Activated B cell treated with CpG ODN at 0.5 μM for 24 hours (primary cell): ENCODE results near the gene MEAF6. TPM values are rescaled to one million over a fixed set of nuclear protein-coding genes. Genes with fewer than 3 reads are reported as not detected.

Experiments used
- ATAC-seq: fragments of 200-7000 bp; cut with Tn5 transposase; one replicate; pipeline ENCODE4 v1.10.0; 2021; ENCODE audit warnings: low read depth, mild to moderate bottlenecking, moderate library complexity
- CTCF ChIA-PET: fragments of 350-600 bp; sonication (Branson Sonifier 250); formaldehyde crosslinking; loops from one replicate; lab custom pipeline; 2021; ENCODE audit warnings: antibody characterized with exemption; lab: Charles Lee
- POLR2A ChIA-PET: fragments of 350-600 bp; sonication (Branson Sonifier 250); formaldehyde crosslinking; loops from one replicate; lab custom pipeline; 2021; ENCODE audit warnings: antibody characterized with exemption; lab: Charles Lee
- DNase-seq: peaks from one replicate; pipeline ENCODE4 v3.0.0; 2022
- H3K27ac Mint-ChIP-seq: one replicate; pipeline ENCODE4 v1.8.0; 2020; ENCODE audit warnings: mixed read lengths
- H3K27me3 Mint-ChIP-seq: one replicate; pipeline ENCODE4 v1.8.0; 2021; ENCODE audit warnings: mixed read lengths
- H3K36me3 Mint-ChIP-seq: one replicate; pipeline ENCODE4 v1.8.0; 2021; ENCODE audit warnings: low read depth, mixed read lengths
- H3K4me1 Mint-ChIP-seq: one replicate; pipeline ENCODE4 v1.8.0; 2021; ENCODE audit warnings: mixed read lengths
- H3K4me3 Mint-ChIP-seq: one replicate; pipeline ENCODE4 v1.8.0; 2020; ENCODE audit warnings: mild to moderate bottlenecking, mixed read lengths
- H3K9me3 Mint-ChIP-seq: one replicate; pipeline ENCODE4 v1.8.0; 2020; ENCODE audit warnings: mixed read lengths
- CTCF ChIP-seq: fragments of 200-600 bp; IDR thresholded peaks from one replicate; pipeline ENCODE4 v1.8.0; 2022; ENCODE audit warnings: antibody characterized with exemption, mild to moderate bottlenecking
- intact Hi-C: fragments of 100-400 bp; cut with micrococcal nuclease; formaldehyde crosslinking; loops from one replicate; pipeline ENCODE4 v1.15.1; 2024
- total RNA-seq: library from RNA; stranded (reverse); gene quantifications from 2 replicates; pipeline ENCODE4 v1.2.3, GENCODE V29; 2022

Gene MEAF6
- total RNA-seq, 1 donor from 2014 or later = 59.9 TPM

- ChIA-PET POLR2A (interaction anchor here (0.8 to 2.3 kb wide), 11 partner anchors 9 to 1549 kb away, joined by 3 to 19 read pairs (median 5); partner anchors contain the start of genes AGO3, CDCA8, MEAF6 and MTF1), CTCF (interaction anchor here (5.2 to 10.1 kb wide), 2 partner anchors 8 to 24 kb away, joined by 32 to 124 read pairs; no protein-coding TSS in a partner anchor)
- Mint-ChIP-seq H3K27ac (peak overlapping the region; percentile 92), H3K27me3 (no peaks in the 10 kb centered on the region), H3K4me3 (peak overlapping the region; percentile 99), H3K4me1 (peaks cover 61% of the 10 kb centered on the region), H3K36me3 (peaks cover 94% of the 10 kb centered on the region), H3K9me3 (no peaks in the 10 kb centered on the region)
- DNase-seq (no peak), ATAC-seq (no peak)
- TF ChIP-seq CTCF = no peak
- intact Hi-C loops = no loop called here
Observed at GRCh38 chr1:37480125-37480466, 34.5 kb downstream of the MEAF6 start.

- peak; percentile 54 for ATAC-seq
- peak; percentile 64 for DNase-seq
- CTCF ChIA-PET = interaction anchor here (1.3 to 10.1 kb wide), 3 partner anchors 8 to 35 kb away, joined by 6 to 124 read pairs (median 32); partner anchors contain the start of gene MEAF6
- POLR2A ChIA-PET = interaction anchor here (0.6 to 7.9 kb wide), 24 partner anchors 7 to 1940 kb away, joined by 3 to 132 read pairs (median 5); partner anchors contain the start of genes AGO3, C1orf122, CDCA8 and GNL2
- Mint-ChIP-seq H3K27ac (peak overlapping the region; percentile 92), H3K9me3 (no peaks in the 10 kb centered on the region), H3K36me3 (peaks cover 93% of the 10 kb centered on the region), H3K4me3 (peak overlapping the region; percentile 99), H3K27me3 (no peaks in the 10 kb centered on the region), H3K4me1 (peaks cover 61% of the 10 kb centered on the region)
- intact Hi-C loops = loop anchor here (1.0 to 10.0 kb wide), 6 partner anchors 8 to 1625 kb away; partner anchors contain the start of genes C1orf122, GNL2, SNIP1 and THRAP3
- no peak for TF ChIP-seq CTCF
Observed at GRCh38 chr1:37479255-37480124, 35.1 kb downstream of the MEAF6 start.

GRCh38 chr1:37478890-37479254, 35.7 kb downstream of the MEAF6 start:
- no peak for DNase-seq
- peaks cover 86% of the 10 kb centered on the region for H3K36me3 Mint-ChIP-seq

GRCh38 chr1:37478451-37478881, 36.1 kb downstream of the MEAF6 start:
- DNase-seq (no peak), ATAC-seq (no peak)
- Mint-ChIP-seq H3K4me3 (peak overlapping the region; percentile 99), H3K36me3 (peaks cover 82% of the 10 kb centered on the region), H3K27ac (peak overlapping the region; percentile 92), H3K9me3 (no peaks in the 10 kb centered on the region), H3K27me3 (no peaks in the 10 kb centered on the region), H3K4me1 (peaks cover 62% of the 10 kb centered on the region)
- CTCF ChIA-PET = interaction anchor here (1.3 to 10.1 kb wide), 3 partner anchors 9 to 36 kb away, joined by 6 to 124 read pairs (median 32); partner anchors contain the start of gene MEAF6
- TF ChIP-seq CTCF = no peak
- intact Hi-C loops = loop anchor here (5.0 to 10.0 kb wide), 4 partner anchors 119 to 1626 kb away; partner anchors contain the start of genes C1orf122, GNL2, THRAP3 and YRDC
- POLR2A ChIA-PET = interaction anchor here (0.7 to 7.9 kb wide), 17 partner anchors 8 to 1939 kb away, joined by 3 to 132 read pairs (median 7); partner anchors contain the start of genes C1orf122, CDCA8, GNL2 and MEAF6

More at GRCh38 chr1:37478890-37479254, 35.7 kb downstream of the MEAF6 start:
- H3K9me3 Mint-ChIP-seq = no peaks in the 10 kb centered on the region
- peak overlapping the region; percentile 92 for H3K27ac Mint-ChIP-seq
- ChIA-PET CTCF (interaction anchor here (1.3 to 10.1 kb wide), 3 partner anchors 9 to 36 kb away, joined by 6 to 124 read pairs (median 32); partner anchors contain the start of gene MEAF6), POLR2A (interaction anchor here (0.6 to 7.9 kb wide), 20 partner anchors 7 to 1939 kb away, joined by 3 to 132 read pairs (median 5); partner anchors contain the start of genes C1orf122, CDCA8, GNL2 and MEAF6)
- ATAC-seq = no peak
- no peak for TF ChIP-seq CTCF
- H3K4me1 Mint-ChIP-seq = peaks cover 59% of the 10 kb centered on the region
- no peaks in the 10 kb centered on the region for H3K27me3 Mint-ChIP-seq
- H3K4me3 Mint-ChIP-seq = peak overlapping the region; percentile 99
- intact Hi-C loops = loop anchor here (1.0 to 10.0 kb wide), 6 partner anchors 8 to 1626 kb away; partner anchors contain the start of genes C1orf122, GNL2, SNIP1 and THRAP3
